IPS DF 6.9 (cell line): ENCODE measurements around the gene MYBPC2.

Experiments used
- DNase-seq: peaks from one replicate; pipeline ENCODE4 v3.0.0-alpha.2; 2013; ENCODE audit warnings: low read depth, low spot score
- H3K27ac ChIP-seq: one replicate; pipeline ENCODE4 v1.5.1; 2013; ENCODE audit warnings: low read length, control low read depth
- H3K27me3 ChIP-seq: 2 replicates; pipeline ENCODE4 v1.6.1; 2013; ENCODE audit warnings: mild to moderate bottlenecking, low read length; ENCODE audit not compliant: control insufficient read depth, insufficient read depth
- H3K36me3 ChIP-seq: 2 replicates; pipeline ENCODE4 v1.6.1; 2013; ENCODE audit warnings: low read length; ENCODE audit not compliant: control insufficient read depth, insufficient read depth
- H3K4me1 ChIP-seq: 2 replicates; pipeline ENCODE4 v1.6.1; 2013; ENCODE audit warnings: low read length; ENCODE audit not compliant: control insufficient read depth, insufficient read depth
- H3K4me3 ChIP-seq: 2 replicates; pipeline ENCODE4 v1.5.1; 2013; ENCODE audit warnings: mild to moderate bottlenecking, low read length
- H3K9me3 ChIP-seq: 2 replicates; pipeline ENCODE4 v1.6.1; 2013; ENCODE audit warnings: low read length, inconsistent platforms; ENCODE audit not compliant: control insufficient read depth, insufficient read depth
- WGBS: extraction: QIAGEN DNeasy Blood & Tissue Kit; methylation state at CpG from one replicate; pipeline ENCODE4 v1.1.7; 2013; ENCODE audit warnings: mixed read lengths, missing lambda C conversion rate; ENCODE audit not compliant: insufficient read length, insufficient coverage; 5-methylcytosine and 5-hydroxymethylcytosine counted together

Gene MYBPC2

GRCh38 chr19:50412419-50412818 is 20.3 kb upstream of the MYBPC2 start:
- Histone ChIP-seq H3K27ac (no peak overlapping the region), H3K36me3 (peaks cover 20% of the 10 kb centered on the region), H3K4me3 (no peak overlapping the region), H3K9me3 (no peaks in the 10 kb centered on the region), H3K4me1 (peaks cover 2% of the 10 kb centered on the region; the same call in 1 of the 2 replicates), H3K27me3 (no peaks in the 10 kb centered on the region)
- DNase-seq, result no peak
- no CpG with 5 or more reads among the region's 2 CpGs for WGBS

DNA sequence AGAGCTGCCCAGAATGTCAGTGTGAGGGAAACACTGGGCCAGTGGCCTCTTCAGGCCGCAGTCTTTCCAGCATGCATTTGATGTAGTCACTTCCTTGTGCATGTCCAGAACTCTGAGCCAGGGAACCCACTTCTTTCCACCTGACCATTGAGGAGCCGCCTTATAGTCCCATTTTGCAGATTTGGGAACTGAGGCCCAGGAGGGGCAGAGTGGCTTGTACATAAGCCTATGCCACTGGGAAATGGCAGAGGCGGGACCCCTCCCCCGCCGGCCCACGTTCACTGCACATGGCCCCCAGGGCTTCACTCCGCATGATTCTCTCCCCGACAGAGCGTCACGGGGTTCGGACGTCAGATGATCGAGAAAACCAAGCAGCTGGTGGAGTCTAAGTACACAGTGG is 19.6 kb upstream of the MYBPC2 start:
- H3K9me3 ChIP-seq, result no peaks in the 10 kb centered on the region
- H3K36me3 ChIP-seq, result peaks cover 20% of the 10 kb centered on the region
- WGBS, result no CpG with 5 or more reads among the region's 13 CpGs
- peaks cover 3% of the 10 kb centered on the region; the same call in 1 of the 2 replicates for H3K4me1 ChIP-seq
- no peaks in the 10 kb centered on the region for H3K27me3 ChIP-seq
- no peak overlapping the region for H3K4me3 ChIP-seq
- DNase-seq, result no peak
- H3K27ac ChIP-seq, result no peak overlapping the region

- no peak for DNase-seq
- Histone ChIP-seq H3K36me3 (peaks cover 20% of the 10 kb centered on the region), H3K9me3 (no peaks in the 10 kb centered on the region), H3K27me3 (no peaks in the 10 kb centered on the region), H3K4me3 (no peak overlapping the region), H3K27ac (no peak overlapping the region), H3K4me1 (peaks cover 3% of the 10 kb centered on the region; the same call in 1 of the 2 replicates)
- WGBS, result no CpG with 5 or more reads among the region's 21 CpGs
Observed at GRCh38 chr19:50413531-50413930, 19.2 kb upstream of the MYBPC2 start.

- Histone ChIP-seq H3K9me3 (no peaks in the 10 kb centered on the region), H3K27ac (no peak overlapping the region), H3K4me1 (peaks cover 6% of the 10 kb centered on the region; the same call in 1 of the 2 replicates), H3K4me3 (no peak overlapping the region), H3K27me3 (no peaks in the 10 kb centered on the region), H3K36me3 (peaks cover 5% of the 10 kb centered on the region)
- peak; percentile 67 for DNase-seq
- no CpG with 5 or more reads among the region's 37 CpGs for WGBS
Observed at GRCh38 chr19:50414864-50415660, 17.6 kb upstream of the MYBPC2 start.

DNA sequence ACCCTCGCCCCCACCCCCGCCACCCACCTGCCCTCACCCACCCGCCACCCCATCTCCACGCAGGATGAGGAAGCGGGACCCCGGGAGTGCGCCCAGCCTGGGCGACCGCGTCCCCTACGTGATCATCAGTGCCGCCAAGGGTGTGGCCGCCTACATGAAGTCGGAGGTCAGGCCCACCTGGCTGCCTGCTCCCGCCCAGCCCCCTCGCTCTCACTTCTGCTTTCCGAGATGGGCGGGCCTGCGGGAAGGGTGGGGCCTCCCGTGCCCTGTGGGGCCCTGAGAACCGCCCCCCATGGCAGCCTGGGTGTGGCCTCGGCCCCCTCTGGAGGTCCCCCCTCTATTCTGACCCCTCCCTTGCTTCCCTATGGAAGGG is 17.0 kb upstream of the MYBPC2 start:
- no peak for DNase-seq
- Histone ChIP-seq H3K27me3 (no peaks in the 10 kb centered on the region), H3K4me1 (peaks cover 6% of the 10 kb centered on the region; the same call in 1 of the 2 replicates), H3K4me3 (no peak overlapping the region), H3K9me3 (no peaks in the 10 kb centered on the region), H3K27ac (no peak overlapping the region), H3K36me3 (peaks cover 3% of the 10 kb centered on the region; the same call in 1 of the 2 replicates)
- WGBS, result no CpG with 5 or more reads among the region's 22 CpGs

DNA sequence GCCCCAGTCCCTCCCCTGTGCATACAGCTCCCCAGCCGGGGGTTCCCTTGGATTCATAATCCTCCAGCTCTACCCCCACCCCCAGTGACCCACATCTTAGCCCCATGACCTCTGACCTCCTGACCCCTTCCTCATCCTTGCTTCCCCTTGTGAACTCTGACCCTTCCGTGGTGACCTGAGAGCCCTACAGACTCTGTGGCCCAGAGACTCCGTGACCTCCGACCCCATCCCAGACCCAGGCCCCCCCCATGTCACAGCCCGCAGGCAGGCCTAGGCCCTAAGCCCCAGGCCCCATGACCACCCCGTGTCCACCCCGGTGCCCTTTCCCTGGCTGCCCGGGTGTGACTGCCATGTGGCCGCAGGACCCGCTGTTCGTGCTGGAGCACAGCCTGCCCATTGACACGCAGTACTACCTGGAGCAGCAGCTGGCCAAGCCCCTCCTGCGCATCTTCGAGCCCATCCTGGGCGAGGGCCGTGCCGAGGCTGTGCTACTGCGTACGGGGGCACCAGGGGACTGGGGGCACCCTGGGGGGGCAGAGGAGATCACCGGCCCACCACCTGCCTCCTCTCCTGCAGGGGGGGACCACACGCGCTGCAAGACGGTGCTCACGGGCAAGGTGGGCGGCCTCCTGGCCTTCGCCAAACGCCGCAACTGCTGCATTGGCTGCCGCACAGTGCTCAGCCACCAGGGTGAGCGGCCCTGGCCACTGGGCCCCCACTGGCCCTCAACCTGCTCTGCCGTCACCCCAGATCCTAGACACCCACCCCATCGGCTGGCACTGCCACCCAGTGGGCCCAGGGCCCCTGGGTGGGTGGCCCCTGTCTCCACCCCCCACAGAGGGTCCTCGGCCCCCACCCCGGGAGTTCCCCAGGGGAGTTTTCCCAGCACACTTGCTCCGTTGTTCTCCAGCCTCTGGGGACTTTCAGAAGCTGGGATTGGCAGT is 16.4 kb upstream of the MYBPC2 start:
- H3K4me1 ChIP-seq, result peaks cover 6% of the 10 kb centered on the region; the same call in 1 of the 2 replicates
- H3K4me3 ChIP-seq, result no peak overlapping the region
- no peak overlapping the region for H3K27ac ChIP-seq
- H3K9me3 ChIP-seq, result no peaks in the 10 kb centered on the region
- DNase-seq, result no peak
- no peaks in the 10 kb centered on the region for H3K27me3 ChIP-seq
- H3K36me3 ChIP-seq, result peaks cover 3% of the 10 kb centered on the region; the same call in 1 of the 2 replicates
- no CpG with 5 or more reads among the region's 35 CpGs for WGBS

DNA sequence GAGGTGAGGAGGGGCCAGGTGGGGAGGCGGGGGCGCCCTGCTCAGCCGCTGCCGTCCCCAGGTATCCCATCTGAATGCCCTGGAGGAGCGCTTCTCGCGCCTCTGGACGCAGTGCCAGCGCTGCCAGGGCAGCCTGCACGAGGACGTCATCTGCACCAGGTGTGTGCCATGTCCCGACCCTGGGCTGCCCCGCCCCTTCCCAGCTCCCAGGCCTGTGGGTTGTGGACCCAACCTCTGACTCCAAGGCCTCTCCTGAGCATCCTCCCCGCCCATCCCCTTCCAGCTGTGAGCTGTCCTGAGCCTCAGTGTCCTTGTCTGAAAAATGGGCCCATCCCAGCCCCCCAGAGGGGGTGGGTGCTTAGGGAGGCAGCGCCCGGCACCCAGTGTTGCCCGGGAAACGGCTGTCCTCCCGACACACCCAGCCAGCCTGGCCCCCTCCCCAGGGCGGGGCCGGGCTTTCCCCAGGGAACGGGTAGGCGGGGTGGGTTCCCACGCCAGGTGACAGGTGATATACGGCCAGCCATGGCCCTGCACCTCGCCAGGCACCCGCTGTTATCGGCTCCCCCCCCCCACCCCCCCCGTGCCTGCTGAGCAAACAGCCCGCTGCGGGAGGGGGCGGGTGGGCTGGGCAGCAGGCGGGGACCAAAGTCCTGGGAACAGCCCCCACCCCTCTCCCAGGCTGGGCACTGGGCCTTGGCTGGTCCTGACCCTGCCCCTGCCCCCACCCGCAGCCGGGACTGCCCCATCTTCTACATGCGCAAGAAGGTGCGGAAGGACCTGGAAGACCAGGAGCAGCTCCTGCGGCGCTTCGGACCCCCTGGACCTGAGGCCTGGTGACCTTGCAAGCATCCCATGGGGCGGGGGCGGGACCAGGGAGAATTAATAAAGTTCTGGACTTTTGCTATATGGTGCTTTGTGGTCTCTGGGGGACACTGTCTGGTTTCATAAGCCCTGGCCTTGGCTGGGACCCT is 15.3 kb upstream of the MYBPC2 start:
- Histone ChIP-seq H3K4me1 (peaks cover 6% of the 10 kb centered on the region; the same call in 1 of the 2 replicates), H3K4me3 (no peak overlapping the region), H3K27ac (no peak overlapping the region), H3K27me3 (no peaks in the 10 kb centered on the region), H3K36me3 (peaks cover 3% of the 10 kb centered on the region; the same call in 1 of the 2 replicates), H3K9me3 (no peaks in the 10 kb centered on the region)
- WGBS, result no CpG with 5 or more reads among the region's 42 CpGs
- DNase-seq, result no peak

GRCh38 chr19:50418176-50419021 is 14.3 kb upstream of the MYBPC2 start, which contains the start of gene SPIB:
TSS of gene SPIB (plus strand) at chr19:50418938. CDS start at chr19:50418963, 25 bp downstream.
- no peak for DNase-seq
- Histone ChIP-seq H3K27ac (no peak within 1 kb of the TSS), H3K27me3 (no peaks in the 10 kb centered on the region), H3K4me1 (peaks cover 6% of the 10 kb centered on the region; the same call in 1 of the 2 replicates), H3K9me3 (no peaks in the 10 kb centered on the region), H3K4me3 (peak within 1 kb of the TSS; percentile 26; the same call in 1 of the 2 replicates), H3K36me3 (peaks cover 3% of the 10 kb centered on the region; the same call in 1 of the 2 replicates)
- WGBS, result no CpG with 5 or more reads among the region's 34 CpGs

GRCh38 chr19:50419022-50419579 is 13.6 kb upstream of the MYBPC2 start:
- no CpG with 5 or more reads among the region's 14 CpGs for WGBS
- H3K4me3 ChIP-seq, result peak overlapping the region; percentile 26; the same call in 1 of the 2 replicates
- no peaks in the 10 kb centered on the region for H3K9me3 ChIP-seq
- peaks cover 6% of the 10 kb centered on the region; the same call in 1 of the 2 replicates for H3K4me1 ChIP-seq
- H3K36me3 ChIP-seq, result no peaks in the 10 kb centered on the region; the same call in 1 of the 2 replicates
- DNase-seq, result no peak
- no peaks in the 10 kb centered on the region for H3K27me3 ChIP-seq
- no peak overlapping the region for H3K27ac ChIP-seq
